Fibroblast of mammary gland (primary cell): ENCODE data around the gene DIP2C.

Experiments used
- DNase-seq: peaks from one replicate; pipeline ENCODE4 v3.0.0-alpha.2; 2010; ENCODE audit warnings: low read depth
- H3K4me3 ChIP-seq: 2 replicates; pipeline ENCODE4 v1.5.1; 2011; ENCODE audit warnings: low read depth, mild to moderate bottlenecking, low read length, moderate library complexity; ENCODE audit not compliant: control insufficient read depth
- CTCF ChIP-seq: conservative IDR thresholded peaks from 2 replicates; pipeline ENCODE4 v1.5.1; 2011; ENCODE audit warnings: low read depth, low read length, inconsistent platforms; ENCODE audit not compliant: control insufficient read depth, insufficient read depth

DIP2C gene

GRCh38 chr10:548238-548901 lies 141.1 kb downstream of the DIP2C start:
- H3K4me3 ChIP-seq: no peak overlapping the region
- TF ChIP-seq CTCF: no peak
- no peak for DNase-seq

DNA sequence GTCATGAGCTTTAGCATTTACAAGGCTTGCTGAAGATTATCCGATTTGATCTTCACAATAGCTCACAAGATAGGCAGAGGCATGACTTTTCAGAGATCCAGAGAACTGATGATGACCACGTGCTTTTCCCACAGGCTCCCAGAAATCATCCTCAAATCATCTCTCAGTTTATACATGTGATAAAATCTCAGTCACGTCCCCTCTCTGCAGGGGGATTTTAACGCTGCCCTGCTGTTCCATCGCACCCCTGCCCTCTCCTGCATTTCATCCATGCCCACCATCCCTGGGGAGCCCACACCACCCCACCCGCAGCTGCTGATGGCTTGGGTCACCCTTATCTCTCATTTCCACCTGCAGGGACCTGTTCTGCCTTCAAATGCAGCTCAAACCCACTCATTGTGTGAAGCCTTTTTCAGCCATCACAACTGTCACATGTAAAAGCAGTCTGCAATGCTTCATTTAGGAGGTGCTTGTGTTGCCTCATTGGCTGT lies 141.8 kb downstream of the DIP2C start:
- no peak for DNase-seq
- no peak for TF ChIP-seq CTCF
- H3K4me3 ChIP-seq: no peak overlapping the region

DNA sequence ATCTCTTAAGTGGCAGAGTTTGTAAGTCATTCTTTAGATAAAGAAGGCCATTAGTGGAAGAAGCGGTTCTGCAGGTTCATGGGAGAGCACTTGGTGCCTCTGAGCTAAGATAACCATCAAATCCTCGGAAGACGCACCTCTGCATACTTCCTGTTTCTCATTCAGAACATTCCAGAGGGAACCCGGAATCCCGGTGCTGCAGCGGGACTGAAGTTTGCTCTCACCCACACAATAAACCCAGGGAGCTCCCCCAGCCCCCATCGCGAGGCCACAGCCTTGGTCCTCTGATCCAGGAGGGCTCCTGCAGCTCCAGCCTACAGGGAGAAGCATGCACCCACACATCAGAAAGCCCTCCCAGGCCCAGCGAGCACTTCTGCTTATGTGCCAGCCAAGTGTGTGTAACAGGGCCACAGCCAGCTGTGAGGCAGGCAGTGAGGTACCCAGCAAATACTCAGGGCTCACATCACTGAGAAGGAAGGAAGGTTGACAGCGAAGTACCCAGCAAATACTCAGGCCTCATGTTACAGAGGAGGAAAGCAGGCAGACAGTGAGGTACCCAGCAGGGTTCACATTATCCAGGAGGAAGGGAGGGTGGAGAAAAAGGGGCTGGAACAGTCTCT lies 142.4 kb downstream of the DIP2C start:
- no peak overlapping the region for H3K4me3 ChIP-seq
- TF ChIP-seq CTCF: no peak
- no peak for DNase-seq

- no peak for DNase-seq
- H3K4me3 ChIP-seq: no peak overlapping the region
- TF ChIP-seq CTCF: no peak
Observed at GRCh38 chr10:546451-546850, 143.0 kb downstream of the DIP2C start.

DNA sequence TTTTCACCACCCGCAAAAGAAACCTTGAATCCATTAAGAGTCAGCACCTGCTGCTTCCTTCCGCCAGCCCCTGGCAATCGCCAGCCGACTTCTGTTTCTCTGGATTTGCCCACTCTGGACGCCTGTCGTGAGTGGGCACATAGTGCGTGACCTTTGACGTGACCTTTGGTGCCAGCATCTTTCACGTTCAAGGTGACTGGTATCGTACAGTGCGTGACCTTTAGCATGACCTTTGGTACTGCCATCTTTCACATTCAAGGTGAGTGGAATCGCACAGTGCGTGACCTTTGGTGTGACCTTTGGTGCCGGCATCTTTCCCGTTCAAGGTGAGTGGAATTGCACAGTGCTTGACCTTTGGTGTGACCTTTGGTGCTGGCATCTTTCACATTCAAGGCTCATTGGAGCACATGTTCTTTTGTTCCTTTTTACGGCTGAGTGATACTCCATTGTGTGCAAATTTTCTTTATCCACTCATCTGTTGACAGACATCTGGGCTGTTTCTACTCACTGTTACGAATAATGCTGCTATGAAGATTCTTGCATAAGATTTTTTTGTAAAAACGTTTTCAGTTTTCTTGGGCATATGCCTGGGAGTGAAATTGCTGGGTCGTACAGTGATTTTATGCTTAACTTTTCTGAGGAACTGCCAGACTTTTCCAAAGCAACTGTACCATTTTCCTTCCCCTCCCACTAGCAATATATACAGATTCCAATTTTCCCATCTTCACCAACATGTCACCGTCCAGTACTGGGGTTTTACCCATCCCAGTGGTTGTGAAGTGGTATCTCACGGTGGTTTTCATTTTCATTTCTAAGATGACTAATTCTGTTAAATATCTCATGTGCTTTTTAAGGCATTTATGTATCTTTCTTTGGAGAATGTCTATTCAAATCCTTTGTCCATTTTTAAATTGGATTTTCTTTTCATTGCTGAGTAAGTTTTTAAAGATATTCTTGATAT lies 145.3 kb downstream of the DIP2C start:
- H3K4me3 ChIP-seq: no peak overlapping the region
- DNase-seq: no peak
- no peak for TF ChIP-seq CTCF

- no peak for DNase-seq
- no peak overlapping the region for H3K4me3 ChIP-seq
- TF ChIP-seq CTCF: no peak
Observed at GRCh38 chr10:543131-543530, 146.3 kb downstream of the DIP2C start.
